ENCODE data around the gene L1CAM. TPM values are rescaled to one million over a fixed set of nuclear protein-coding genes. Genes with fewer than 3 reads are reported as not detected.

L1CAM gene
- total and polyA plus RNA-seq, 9 of the 15 experiments (the other 6 are each of a cell fraction or from before 2014, with no cell fraction given): 0.09 to 0.86 (median 0.26) TPM; not detected in 3

GRCh38 chrX:153816831-153817690, 68.9 kb downstream of the L1CAM start:
- peaks cover 5 to 21% of the 10 kb centered on the region in 2 experiments; a peak in 4 of 5 replicates for H3K4me1 ChIP-seq (replicated peaks in 1 of 2; ENCODE audit: control insufficient read depth in 2 of 2, insufficient read depth in 2 of 2, low read length in 2 of 2)
- BruUV-seq (replicated peaks): no TSS peak
- H3K4me2 ChIP-seq (ENCODE audit: insufficient read depth, low read length): no peak overlapping the region
- CTCF ChIA-PET (ENCODE audit: low intra/inter-chr PET ratio): no interaction called here
- no peak overlapping the region for H3K9ac ChIP-seq (ENCODE audit: insufficient read depth in 1 of 2, low read depth in 2 of 2, low read length in 2 of 2)
- ATAC-seq: peak; percentile 81
- in situ Hi-C loops (cut with MboI) (loop anchor here (5.0 kb wide), 1 partner anchor 320 kb away; no protein-coding TSS in a partner anchor), intact Hi-C loops (cut with micrococcal nuclease) (no loop called here)
- peak; percentile 62 for FAIRE-seq
- no peaks in the 10 kb centered on the region for H3K9me1 ChIP-seq (ENCODE audit: control insufficient read depth, insufficient read depth, low read length)
- POLR2A ChIA-PET: no interaction called here
- H3K79me2 ChIP-seq (ENCODE audit: control insufficient read depth, insufficient read depth, low read length): no peaks in the 10 kb centered on the region
- 25% methylated on average over 23 of the region's 25 CpGs for whole genome bisulfite sequencing (ENCODE audit: insufficient coverage, low coverage, missing lambda C conversion rate)
- no peaks in the 10 kb centered on the region for H3K9me3 ChIP-seq (replicated peaks; ENCODE audit: control insufficient read depth, insufficient read depth, low read depth, low read length)
- no peaks in the 10 kb centered on the region for H3K36me3 ChIP-seq (ENCODE audit: control insufficient read depth, insufficient read depth, low read length)
- H3K27me3 ChIP-seq (ENCODE audit: control insufficient read depth in 2 of 2, insufficient read depth in 2 of 2, low read length in 2 of 2): peaks cover 11 to 16% of the 10 kb centered on the region in 2 experiments; a peak in 3 of 5 replicates
- no peak overlapping the region for H3K27ac ChIP-seq (ENCODE audit: extremely low read depth, low read depth, low read length)
- peak overlapping the region; percentile 14 for H2AFZ ChIP-seq (ENCODE audit: low read depth, low read length)
- H4K20me1 ChIP-seq (replicated peaks; ENCODE audit: control insufficient read depth, insufficient read depth, low read length): no peaks in the 10 kb centered on the region; the same call in 1 of the 2 replicates
- H3K4me3 ChIP-seq: no peak overlapping the region
- peak; percentile 47 to 64 (median 54) for DNase-seq (ENCODE audit: extremely low read depth in 1 of 4, low spot score in 3 of 4)
- TF ChIP-seq ZNF277 (CRISPR knock-in tag; IDR thresholded peaks at IDR 0.05; ENCODE audit: borderline replicate concordance): no peak
- TF ChIP-seq REST (IDR thresholded peaks at IDR 0.05; ENCODE audit: borderline replicate concordance): peak; percentile 17; the same call in 1 of the 2 replicates
- no peak for TF ChIP-seq REST (CRISPR knock-in tag; IDR thresholded peaks at IDR 0.05; ENCODE audit: low read depth)
- TF ChIP-seq NRF1 (conservative IDR thresholded peaks at IDR 0.05 in 1 of 2, IDR thresholded peaks at IDR 0.05 in 1 of 2): peak; percentile 37 to 43; a peak in 2 of 4 replicates
- TF ChIP-seq MTA3 (IDR thresholded peaks at IDR 0.05; ENCODE audit: borderline replicate concordance): no peak

Data from K562 (cell line).